ENCODE results near the gene MFRP. TPM values are rescaled to one million over a fixed set of nuclear protein-coding genes. Genes with fewer than 3 reads are reported as not detected.

The MFRP gene
- total and polyA plus RNA-seq, 9 donors: 0.11 TPM; not detected in 8

GRCh38 chr11:119317592-119318239, 28.8 kb downstream of the MFRP start:
- no peak for DNase-seq
- Histone ChIP-seq H3K27me3 (no peaks in the 10 kb centered on the region), H3K9me3 (no peaks in the 10 kb centered on the region), H3K4me1 (ENCODE audit: insufficient read depth) (peaks cover 17% of the 10 kb centered on the region), H3K36me3 (no peaks in the 10 kb centered on the region), H3K4me3 (peak overlapping the region; percentile 51), H3K27ac (peak overlapping the region; percentile 37 to 44)
- 66 to 75% (median 66%) methylated on average over 14 of the region's 14 CpGs for WGBS, 3 donors
- intact Hi-C loops (cut with DNase I): loop anchor here (5.0 to 10.0 kb wide), 3 partner anchors 103 to 113 kb away; partner anchors contain the start of gene CBL (in 3 of the 4)
- TF ChIP-seq POLR2A (IDR thresholded peaks at IDR 0.05) (no peak), EP300 (IDR thresholded peaks at IDR 0.05) (no peak), CTCF (IDR thresholded peaks at IDR 0.05) (no peak)

- no peaks in the 10 kb centered on the region for H3K27me3 ChIP-seq
- H3K4me1 ChIP-seq (ENCODE audit: insufficient read depth): peaks cover 17% of the 10 kb centered on the region
- H3K9me3 ChIP-seq: no peaks in the 10 kb centered on the region
- intact Hi-C loops (cut with DNase I): loop anchor here (5.0 to 10.0 kb wide), 3 partner anchors 102 to 112 kb away; partner anchors contain the start of gene CBL (in 3 of the 4)
- DNase-seq: peak in 3 of 5 donors; percentile 54 to 69 (median 55)
- WGBS, 3 donors: 3 to 4% (median 3%) methylated on average over 36 to 74 of the region's 74 CpGs
- no peaks in the 10 kb centered on the region for H3K36me3 ChIP-seq
- H3K4me3 ChIP-seq: peak within 1 kb of the TSS; percentile 51
- H3K27ac ChIP-seq: peak within 1 kb of the TSS; percentile 64 to 76
- TF ChIP-seq POLR2A (IDR thresholded peaks at IDR 0.05): no peak
- no peak for TF ChIP-seq EP300 (IDR thresholded peaks at IDR 0.05)
- TF ChIP-seq CTCF (IDR thresholded peaks at IDR 0.05): no peak
These were observed 29.5 kb downstream of the MFRP start, which contains the start of gene MCAM for GRCh38 chr11:119316729-119317591. MCAM (minus strand) TSS chr11:119317130; CDS start chr11:119317101, 29 bp downstream.

- Histone ChIP-seq H3K4me3 (peak overlapping the region; percentile 51), H3K27me3 (no peaks in the 10 kb centered on the region), H3K27ac (peak overlapping the region; percentile 64 to 76), H3K4me1 (ENCODE audit: insufficient read depth) (peaks cover 13% of the 10 kb centered on the region), H3K9me3 (no peaks in the 10 kb centered on the region), H3K36me3 (no peaks in the 10 kb centered on the region)
- WGBS, 3 donors: 0 to 1% (median 1%) methylated on average over 37 to 46 of the region's 46 CpGs
- TF ChIP-seq CTCF (IDR thresholded peaks at IDR 0.05) (no peak), EP300 (IDR thresholded peaks at IDR 0.05) (no peak), POLR2A (IDR thresholded peaks at IDR 0.05) (no peak)
- peak in 4 of 5 donors; percentile 53 to 62 (median 62) for DNase-seq
- intact Hi-C loops (cut with DNase I): loop anchor here (5.0 to 10.0 kb wide), 3 partner anchors 101 to 111 kb away; partner anchors contain the start of gene CBL (in 3 of the 4)
These were observed 30.3 kb downstream of the MFRP start for GRCh38 chr11:119316016-119316728.

Measured in ovary (tissue), 9 donors.